HCT116 (cell line): ENCODE results near the gene CHRND. TPM values are rescaled to one million over a fixed set of nuclear protein-coding genes. Genes with fewer than 3 reads are reported as not detected.

Experiments
- ATAC-seq: fragments of 200-7000 bp; cut with Tn5 transposase; 2 replicates; pipeline ENCODE4 v1.9.1; 2020; ENCODE audit warnings: mild to moderate bottlenecking, moderate library complexity
- BruUV-seq: library from RNA; stranded (reverse); fragments of 400-500 nt; replicated peaks from 2 replicates; lab custom pipeline; 2021; lab: Mats Ljungman, UMichigan
- CTCF ChIA-PET: fragments of 300-600 bp; sonication (Branson Sonifier 250); formaldehyde crosslinking; loops from one replicate; lab custom pipeline; 2021; ENCODE audit warnings: antibody characterized with exemption; lab: Charles Lee
- POLR2A ChIA-PET: fragments of 300-600, 350-600 bp; sonication (Branson Sonifier 250); formaldehyde crosslinking; loops from one replicate; lab custom pipeline; 2021; ENCODE audit warnings: antibody characterized with exemption; lab: Charles Lee
- RAD21 ChIA-PET, 2 experiments: fragments of 300-600 bp; sonication (Branson Sonifier 250); formaldehyde crosslinking; loops; one replicate each; lab custom pipeline; 2023; ENCODE audit warnings: low total read pairs in 2 of 2; ENCODE audit not compliant: uncharacterized antibody in 2 of 2, unreplicated experiment in 2 of 2, low non-redundant PET in 1 of 2; lab: Charles Lee
- DNase-seq: peaks from one replicate; pipeline ENCODE4 v3.0.0-alpha.2; 2010; ENCODE audit warnings: low read depth, low spot score
- H2AFZ ChIP-seq: fragments of 200-600 bp; shearing (Covaris generic), sonication (generic); 2 replicates; pipeline ENCODE4 v1.6.1; 2017; ENCODE audit warnings: low read depth, mixed run types, mixed read lengths, antibody characterized with exemption, low read length; ENCODE audit not compliant: poor library complexity, severe bottlenecking
- H3K27ac ChIP-seq: 2 replicates; pipeline ENCODE4 v1.5.1; 2012; ENCODE audit warnings: low read depth, low read length
- H3K27me3 ChIP-seq: fragments of 200-600 bp; sonication (generic); 2 replicates; pipeline ENCODE4 v1.6.1; 2016; ENCODE audit warnings: mixed run types, low read length, mixed read lengths; ENCODE audit not compliant: insufficient read depth
- H3K36me3 ChIP-seq, 2 experiments: fragments of 200-500 bp in 1 of 2; fragments of 200-600 bp in 1 of 2; sonication (Bioruptor generic) in 1 of 2; sonication (generic) in 1 of 2; 2 replicates each; pipeline versions ENCODE4 v1.5.1 to v1.6.1; 2014 to 2016; ENCODE audit warnings: low read length in 2 of 2, inconsistent platforms in 1 of 2, mixed read lengths in 1 of 2, mixed run types in 1 of 2; ENCODE audit not compliant: insufficient read depth in 2 of 2, control insufficient read depth in 1 of 2
- H3K4me1 ChIP-seq, 2 experiments: fragments of 200-600 bp in 1 of 2; sonication (generic) in 1 of 2; 2 replicates each; pipeline versions ENCODE4 v1.5.1 to v1.6.1; 2012 to 2017; ENCODE audit warnings: low read length in 2 of 2, inconsistent platforms in 1 of 2, mild to moderate bottlenecking in 1 of 2, mixed read lengths in 1 of 2, mixed run types in 1 of 2, moderate library complexity in 1 of 2; ENCODE audit not compliant: insufficient read depth in 2 of 2, control insufficient read depth in 1 of 2
- H3K4me2 ChIP-seq: fragments of 200-600 bp; sonication (generic); 2 replicates; pipeline ENCODE4 v1.6.1; 2017; ENCODE audit warnings: mixed run types, low read length, mixed read lengths
- H3K4me3 ChIP-seq, 2 experiments: fragments of 200-600 bp in 1 of 2; sonication (generic) in 1 of 2; replicated peaks in 1 of 2; 2 replicates each; pipeline ENCODE4 v1.5.1; 2011 to 2016; ENCODE audit warnings: low read length in 2 of 2, control low read depth in 1 of 2, low read depth in 1 of 2, mild to moderate bottlenecking in 1 of 2, mixed read lengths in 1 of 2, mixed run types in 1 of 2
- H3K79me2 ChIP-seq: fragments of 200-600 bp; sonication (generic); 2 replicates; pipeline ENCODE4 v1.6.1; 2017; ENCODE audit warnings: mild to moderate bottlenecking, mixed run types, low read length, moderate library complexity, mixed read lengths; ENCODE audit not compliant: insufficient read depth
- H3K9ac ChIP-seq: fragments of 200-600 bp; sonication (generic); 2 replicates; pipeline ENCODE4 v1.6.1; 2016; ENCODE audit warnings: low read length, mixed read lengths
- H3K9me2 ChIP-seq: fragments of 200-600 bp; sonication (generic), shearing (Covaris generic); 2 replicates; pipeline ENCODE4 v1.6.1; 2017; ENCODE audit warnings: mixed run types, mild to moderate bottlenecking, moderate library complexity; ENCODE audit not compliant: insufficient read depth
- H3K9me3 ChIP-seq, 2 experiments: fragments of 200-500 bp in 1 of 2; fragments of 200-600 bp in 1 of 2; sonication (Bioruptor generic) in 1 of 2; sonication (generic) in 1 of 2; 2 replicates each; pipeline ENCODE4 v1.6.1; 2014 to 2017; ENCODE audit warnings: low read length in 2 of 2, mixed read lengths in 2 of 2, inconsistent platforms in 1 of 2, low read depth in 1 of 2, mild to moderate bottlenecking in 1 of 2, mixed run types in 1 of 2, moderate library complexity in 1 of 2; ENCODE audit not compliant: control insufficient read depth in 1 of 2, insufficient read depth in 1 of 2
- H4K20me1 ChIP-seq: fragments of 200-600 bp; sonication (generic), shearing (Covaris generic); 2 replicates; pipeline ENCODE4 v1.6.1; 2017; ENCODE audit warnings: mixed run types, mild to moderate bottlenecking, moderate library complexity; ENCODE audit not compliant: insufficient read depth
- CEBPB ChIP-seq: IDR thresholded peaks from 2 replicates; pipeline ENCODE4 v1.6.1; 2012; ENCODE audit warnings: low read depth
- EGR1 ChIP-seq: IDR thresholded peaks from 2 replicates; pipeline ENCODE4 v1.6.1; 2012; ENCODE audit warnings: low read depth
- ELF1 ChIP-seq: IDR thresholded peaks from 2 replicates; pipeline ENCODE4 v1.6.1; 2012; ENCODE audit warnings: low read depth, borderline replicate concordance
- EZH2 ChIP-seq: fragments of 200-600 bp; sonication (generic); IDR thresholded peaks from 2 replicates; pipeline ENCODE4 v1.6.1; 2017; ENCODE audit warnings: antibody characterized with exemption, mixed run types
- EZH2phosphoT487 ChIP-seq: fragments of 200-600 bp; IDR thresholded peaks from 2 replicates; pipeline ENCODE4 v1.6.1; 2018; ENCODE audit warnings: antibody characterized with exemption, borderline replicate concordance
- FOSL1 ChIP-seq: IDR thresholded peaks from 2 replicates; pipeline ENCODE4 v1.6.1; 2012; ENCODE audit warnings: low read depth
- POLR2A ChIP-seq: IDR thresholded peaks from 2 replicates; pipeline ENCODE4 v1.7.0; 2011; ENCODE audit warnings: borderline replicate concordance; ENCODE audit not compliant: insufficient read depth, insufficient read length; ENCODE audit errors: extremely low read depth
- RAD21 ChIP-seq: IDR thresholded peaks from 2 replicates; pipeline ENCODE4 v1.6.1; 2012; ENCODE audit warnings: low read depth, mild to moderate bottlenecking
- SIN3A ChIP-seq: IDR thresholded peaks from 2 replicates; pipeline ENCODE4 v1.6.1; 2012; ENCODE audit warnings: low read depth
- SP1 ChIP-seq: IDR thresholded peaks from 2 replicates; pipeline ENCODE4 v1.6.1; 2012; ENCODE audit warnings: low read depth
- YY1 ChIP-seq: IDR thresholded peaks from 2 replicates; pipeline ENCODE4 v1.6.1; 2011; ENCODE audit warnings: low read length, low read depth, moderate library complexity, mild to moderate bottlenecking; ENCODE audit not compliant: insufficient replicate concordance; ENCODE audit errors: extremely low read depth
- ZBTB33 ChIP-seq: IDR thresholded peaks from 2 replicates; pipeline ENCODE4 v1.6.1; 2011; ENCODE audit warnings: mild to moderate bottlenecking, low read length, moderate library complexity; ENCODE audit not compliant: insufficient replicate concordance; ENCODE audit errors: extremely low read depth
- intact Hi-C: fragments of 100-400 bp; cut with micrococcal nuclease; formaldehyde crosslinking; loops from 2 replicates; pipeline ENCODE4 v1.10.0; 2022
- total RNA-seq: library from RNA; stranded (reverse); gene quantifications from one replicate; pipeline ENCODE4 v1.2.1, GENCODE V29; 2021; ENCODE audit not compliant: unreplicated experiment

CHRND gene
- total RNA-seq, 1 experiment from 2014 or later = not detected

- no peak overlapping the region for H3K4me2 ChIP-seq
- H3K36me3 ChIP-seq = no peaks in the 10 kb centered on the region
- no peaks in the 10 kb centered on the region for H3K79me2 ChIP-seq
- DNase-seq (no peak), ATAC-seq (no peak)
- no peak overlapping the region for H3K9ac ChIP-seq
- CTCF ChIA-PET = no interaction called here
- no TSS peak for BruUV-seq
- no peaks in the 10 kb centered on the region for H3K9me2 ChIP-seq
- H3K9me3 ChIP-seq = no peaks in the 10 kb centered on the region
- no peak for TF ChIP-seq FOSL1
- no peak for TF ChIP-seq EZH2phosphoT487
- TF ChIP-seq CEBPB = no peak
- no peak for TF ChIP-seq SIN3A
- no peak for TF ChIP-seq SP1
- TF ChIP-seq EZH2 = no peak
- no peak for TF ChIP-seq ZBTB33
- TF ChIP-seq POLR2A = no peak
- no peak for TF ChIP-seq RAD21
- no peak for TF ChIP-seq YY1
- no peak for TF ChIP-seq EGR1
- no peak for TF ChIP-seq ELF1
- RAD21 ChIA-PET = no interaction called here
- H2AFZ ChIP-seq = no peak overlapping the region
- H3K27ac ChIP-seq = no peak overlapping the region
- POLR2A ChIA-PET = no interaction called here
- intact Hi-C loops = loop anchor here (10.0 kb wide), 1 partner anchor 185 kb away; no protein-coding TSS in a partner anchor
- no peaks in the 10 kb centered on the region for H4K20me1 ChIP-seq
- no peak overlapping the region for H3K4me3 ChIP-seq
- no peaks in the 10 kb centered on the region for H3K4me1 ChIP-seq
- no peaks in the 10 kb centered on the region for H3K27me3 ChIP-seq
Measured at GRCh38 chr2:232529806-232530547, 4.0 kb downstream of the CHRND start.
